ENCODE measurements around the gene BLOC1S1.
A peak's percentile ranks its signal among the peaks of the same experiment; 100 is the strongest.

Gene BLOC1S1

DNA sequence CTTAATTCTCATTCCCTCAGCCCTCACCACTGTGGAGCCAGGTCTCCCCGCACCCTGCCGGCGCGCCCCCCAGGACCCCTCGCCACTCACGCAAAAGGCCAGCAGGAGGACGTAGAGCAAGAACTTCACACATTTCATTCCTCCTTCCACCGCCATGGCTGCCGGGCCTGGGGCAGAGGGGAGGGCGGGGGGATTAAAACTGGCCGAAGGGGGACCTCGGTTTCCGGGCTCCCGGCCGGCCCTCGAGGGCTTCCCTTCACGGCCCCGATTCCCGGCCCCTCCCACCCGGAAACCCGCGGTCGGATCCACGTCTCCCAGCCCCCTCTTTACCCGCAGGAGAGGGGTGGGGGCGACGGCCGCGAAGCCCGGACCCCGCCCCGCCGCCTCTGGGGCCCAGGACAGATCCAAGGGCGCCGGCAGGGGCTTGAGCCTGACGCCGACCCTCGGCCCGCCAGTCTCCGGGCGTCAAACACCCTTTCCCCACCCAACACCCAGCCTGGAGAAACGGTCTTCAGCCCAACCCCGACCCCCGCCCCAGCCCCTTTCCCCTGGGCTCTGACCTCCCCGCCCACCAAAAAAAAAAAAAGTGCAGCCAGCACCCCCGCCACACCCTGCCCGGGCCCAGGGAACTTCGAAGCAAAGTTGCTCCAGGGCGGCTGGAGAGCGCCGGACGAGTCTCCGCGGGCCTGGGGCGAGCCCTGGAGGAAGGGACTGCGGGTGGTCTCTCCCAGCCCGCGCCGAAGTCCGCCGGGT lies 12.5 kb downstream of the BLOC1S1 start:
- no peak for DNase-seq (ENCODE audit: low spot score)

- peak; percentile 96 for DNase-seq (ENCODE audit: low spot score)
Observed at GRCh38 chr12:55728939-55729818, 13.3 kb downstream of the BLOC1S1 start, which contains the start of gene CD63. CD63 (minus strand) TSS chr12:55729009; CDS start chr12:55728341, 668 bp downstream.

DNA sequence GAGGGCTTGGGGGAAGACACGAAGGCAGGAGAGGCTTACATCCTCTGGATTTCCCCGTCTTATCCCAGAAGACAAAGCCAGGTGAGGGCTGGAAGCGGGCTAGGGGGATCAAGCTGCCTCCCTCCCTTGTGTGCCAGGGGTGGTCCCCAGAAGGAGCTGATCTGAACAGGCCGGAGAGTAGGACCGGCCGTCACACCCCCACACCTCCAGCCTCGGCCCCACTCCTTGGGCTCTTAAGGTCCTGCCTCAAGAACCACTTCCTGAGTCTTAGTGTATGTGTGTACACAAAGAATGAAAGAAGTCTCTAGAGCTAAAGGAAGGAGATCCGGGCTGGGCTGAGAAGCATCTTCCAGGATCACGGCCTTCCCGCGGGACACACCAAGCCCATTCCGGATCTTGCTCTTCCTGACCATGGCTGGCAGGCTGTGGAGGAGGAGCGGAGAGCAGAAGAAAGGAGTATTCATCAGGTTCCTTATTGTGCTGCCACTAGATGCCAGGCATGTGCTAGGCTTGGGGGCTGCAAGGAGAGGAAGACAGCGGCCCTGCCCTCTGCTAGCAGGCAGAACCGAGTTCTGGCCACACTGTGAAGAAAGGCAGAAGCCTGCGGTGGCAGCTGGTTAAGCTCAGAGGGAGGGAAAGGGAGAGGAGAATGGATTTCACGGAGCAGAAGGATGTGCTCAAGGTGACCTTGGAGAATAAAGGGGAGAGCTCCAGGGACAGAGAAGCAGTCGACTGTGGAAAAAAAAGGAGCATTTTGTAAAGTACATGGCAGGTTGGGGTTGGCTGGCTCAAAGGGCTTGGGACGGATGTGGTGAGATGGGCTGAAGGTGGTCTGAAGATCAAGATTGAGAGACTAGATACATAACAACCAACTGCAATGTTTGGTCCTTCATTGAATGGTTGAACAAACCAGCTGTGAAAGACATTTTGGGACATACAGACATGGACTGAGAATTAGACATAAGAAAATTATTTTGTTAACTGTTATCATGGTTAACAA lies 14.3 kb downstream of the BLOC1S1 start:
- no peak for DNase-seq (ENCODE audit: low spot score)

GRCh38 chr12:55732288-55732687 lies 16.4 kb downstream of the BLOC1S1 start:
- no peak for DNase-seq (ENCODE audit: low spot score)

GRCh38 chr12:55733021-55733555 lies 17.2 kb downstream of the BLOC1S1 start:
- no peak for DNase-seq (ENCODE audit: low spot score)

GRCh38 chr12:55733858-55734257 lies 18.0 kb downstream of the BLOC1S1 start:
- no peak for DNase-seq (ENCODE audit: low spot score)

GRCh38 chr12:55734595-55734994 lies 18.7 kb downstream of the BLOC1S1 start:
- DNase-seq (ENCODE audit: low spot score): no peak

DNA sequence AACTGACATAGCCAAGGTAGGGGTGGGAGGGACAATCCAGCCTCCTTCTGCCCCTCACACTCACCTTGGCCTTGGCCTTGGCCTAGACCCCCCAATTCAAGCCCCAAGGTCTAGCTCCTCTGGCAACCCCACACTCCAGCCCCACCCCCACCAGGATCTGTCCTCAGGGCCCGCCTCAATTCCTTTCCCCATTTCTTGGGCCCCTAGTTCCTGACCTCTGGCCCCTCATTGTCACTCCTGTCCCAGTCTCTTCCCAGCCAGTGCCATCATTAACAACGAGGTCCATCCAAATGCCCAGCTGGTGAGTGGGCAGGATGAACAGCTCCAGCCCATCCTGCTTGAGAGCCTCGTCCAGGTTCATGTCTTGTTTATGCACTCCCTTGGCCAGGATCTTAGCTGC lies 20.2 kb downstream of the BLOC1S1 start:
- no peak for DNase-seq (ENCODE audit: low spot score)

DNA sequence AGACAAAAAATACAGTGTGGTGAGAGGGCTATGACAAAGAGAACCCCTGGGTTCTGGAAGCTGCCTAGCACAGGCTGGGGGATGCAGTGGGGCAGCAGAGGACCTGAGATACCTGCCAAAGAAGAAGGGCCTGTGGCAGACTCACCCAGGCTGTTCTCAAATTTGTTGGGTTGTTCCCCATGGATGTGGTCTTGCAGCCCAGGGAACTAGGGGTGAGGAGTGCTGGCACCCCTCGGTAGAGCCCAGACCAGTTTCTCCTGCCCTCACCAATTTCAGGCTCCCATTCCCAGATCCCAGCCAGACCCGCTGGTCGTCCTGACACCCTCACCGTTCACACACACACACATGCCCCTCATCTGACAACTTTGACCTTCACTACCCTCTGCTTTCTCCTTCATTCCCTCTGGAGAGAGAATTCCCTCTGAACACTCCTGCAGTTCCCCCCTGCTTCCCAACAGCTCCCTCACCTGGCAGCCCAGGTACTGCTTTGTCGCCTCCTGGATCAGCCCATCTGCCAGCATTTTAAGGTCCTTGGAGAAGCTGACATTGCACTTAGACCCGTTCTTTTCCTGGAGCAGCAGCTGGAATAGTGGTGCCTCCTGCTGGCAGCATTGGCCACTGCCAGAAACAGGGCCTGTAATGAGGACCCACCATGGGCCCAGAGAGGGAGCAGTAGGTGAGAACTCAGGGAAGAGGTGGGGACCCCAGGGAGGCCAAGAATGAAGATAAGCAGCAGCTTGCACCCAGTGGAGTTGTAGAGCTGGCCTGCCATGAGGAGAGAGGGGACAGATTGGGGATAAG lies 21.1 kb downstream of the BLOC1S1 start:
- DNase-seq (ENCODE audit: low spot score): peak; percentile 86

GRCh38 chr12:55737581-55738122 lies 21.8 kb downstream of the BLOC1S1 start:
- no peak for DNase-seq (ENCODE audit: low spot score)

- peak; percentile 57 for DNase-seq (ENCODE audit: low spot score)
Observed at GRCh38 chr12:55738123-55739024, 22.5 kb downstream of the BLOC1S1 start.

DNA sequence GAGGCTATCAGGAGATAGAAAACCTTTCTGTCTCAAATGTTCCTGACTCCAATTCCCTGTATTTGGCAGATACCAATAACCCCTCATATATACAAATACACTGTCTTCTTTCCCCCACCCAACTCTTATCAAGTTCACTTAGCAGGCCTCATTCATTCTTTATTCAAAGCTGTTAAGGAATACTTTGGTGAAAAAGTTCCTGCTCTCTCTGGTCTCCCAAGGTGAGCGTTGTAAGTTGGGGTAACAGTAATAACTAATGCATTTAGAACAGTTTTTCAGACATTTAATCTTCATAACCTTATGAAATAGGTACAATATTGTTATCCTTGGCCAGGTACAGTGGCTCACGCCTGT lies 23.2 kb downstream of the BLOC1S1 start:
- DNase-seq (ENCODE audit: low spot score): no peak

DNA sequence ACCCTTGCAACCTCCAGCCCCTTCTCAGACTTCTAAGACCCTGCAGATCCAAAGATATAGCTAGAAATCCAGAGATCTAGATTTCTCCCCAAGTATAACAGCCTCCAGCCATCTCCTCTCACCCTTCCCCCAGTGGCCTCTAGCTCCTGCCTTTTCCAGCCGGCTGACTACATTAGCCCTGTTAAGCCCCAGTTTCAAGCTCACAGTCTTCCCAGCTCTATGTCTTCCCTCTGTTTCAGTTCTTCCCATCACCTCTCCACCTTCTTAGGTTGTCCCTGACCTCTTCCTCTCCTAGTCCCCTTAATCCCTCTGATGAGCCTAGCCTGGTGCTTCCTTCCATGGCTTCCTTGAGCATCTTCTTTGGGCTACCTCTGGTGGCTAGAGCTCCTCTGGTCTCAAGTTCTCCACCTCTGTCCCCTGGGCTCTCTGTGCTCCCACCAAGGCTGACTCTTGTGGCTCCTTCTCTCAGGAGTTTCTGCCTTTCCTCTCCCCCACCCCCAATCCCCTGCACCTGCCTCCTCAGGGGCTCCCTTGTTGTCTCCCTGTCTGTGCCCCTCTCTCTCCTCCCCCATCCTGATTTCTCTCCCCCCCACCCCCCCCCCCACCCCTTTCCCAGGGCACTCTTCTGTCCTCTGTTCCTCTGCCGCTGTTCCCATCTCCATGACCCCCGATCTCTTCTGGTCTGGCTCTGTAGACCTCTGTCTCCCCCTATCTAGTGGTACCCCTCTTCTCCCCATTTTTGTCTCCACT lies 26.3 kb downstream of the BLOC1S1 start:
- no peak for DNase-seq (ENCODE audit: low spot score)

DNA sequence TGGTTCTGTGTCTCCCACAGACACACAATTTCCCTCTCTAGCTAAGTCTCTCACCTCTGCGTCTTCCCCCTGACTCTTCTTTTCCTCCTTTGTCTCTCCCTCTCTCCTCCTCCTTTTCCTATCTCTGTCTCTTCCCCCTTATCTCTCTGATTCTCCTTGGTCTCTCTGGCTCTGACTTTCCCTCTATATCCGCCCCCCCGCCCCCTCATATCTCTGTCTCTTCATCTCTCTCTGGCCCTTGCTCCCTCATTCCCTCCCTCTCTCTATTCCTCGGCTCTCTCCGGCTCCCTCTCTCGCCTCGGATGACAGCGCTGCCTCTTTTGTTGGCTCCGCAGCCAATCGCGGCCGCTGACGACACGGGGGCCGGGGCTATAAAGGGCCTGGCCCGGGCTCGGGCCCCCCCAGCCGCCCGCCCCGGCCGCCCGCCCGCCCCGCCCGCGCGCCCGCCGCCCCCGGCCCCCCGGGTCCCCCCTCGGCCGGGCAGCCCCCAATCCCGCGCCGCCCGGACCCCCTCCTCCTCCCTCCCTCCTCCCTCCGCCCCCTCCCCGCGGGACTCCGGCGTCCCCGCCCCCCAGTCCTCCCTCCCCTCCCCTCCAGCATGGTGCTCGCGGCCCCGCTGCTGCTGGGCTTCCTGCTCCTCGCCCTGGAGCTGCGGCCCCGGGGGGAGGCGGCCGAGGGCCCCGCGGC lies 27.0 kb downstream of the BLOC1S1 start, which contains the start of gene GDF11:
Gene GDF11 (plus strand): TSS at position 404 of the 687 bp plus-strand sequence. CDS start 195 bp downstream, at position 599.
- DNase-seq (ENCODE audit: low spot score): peak; percentile 92

DNA sequence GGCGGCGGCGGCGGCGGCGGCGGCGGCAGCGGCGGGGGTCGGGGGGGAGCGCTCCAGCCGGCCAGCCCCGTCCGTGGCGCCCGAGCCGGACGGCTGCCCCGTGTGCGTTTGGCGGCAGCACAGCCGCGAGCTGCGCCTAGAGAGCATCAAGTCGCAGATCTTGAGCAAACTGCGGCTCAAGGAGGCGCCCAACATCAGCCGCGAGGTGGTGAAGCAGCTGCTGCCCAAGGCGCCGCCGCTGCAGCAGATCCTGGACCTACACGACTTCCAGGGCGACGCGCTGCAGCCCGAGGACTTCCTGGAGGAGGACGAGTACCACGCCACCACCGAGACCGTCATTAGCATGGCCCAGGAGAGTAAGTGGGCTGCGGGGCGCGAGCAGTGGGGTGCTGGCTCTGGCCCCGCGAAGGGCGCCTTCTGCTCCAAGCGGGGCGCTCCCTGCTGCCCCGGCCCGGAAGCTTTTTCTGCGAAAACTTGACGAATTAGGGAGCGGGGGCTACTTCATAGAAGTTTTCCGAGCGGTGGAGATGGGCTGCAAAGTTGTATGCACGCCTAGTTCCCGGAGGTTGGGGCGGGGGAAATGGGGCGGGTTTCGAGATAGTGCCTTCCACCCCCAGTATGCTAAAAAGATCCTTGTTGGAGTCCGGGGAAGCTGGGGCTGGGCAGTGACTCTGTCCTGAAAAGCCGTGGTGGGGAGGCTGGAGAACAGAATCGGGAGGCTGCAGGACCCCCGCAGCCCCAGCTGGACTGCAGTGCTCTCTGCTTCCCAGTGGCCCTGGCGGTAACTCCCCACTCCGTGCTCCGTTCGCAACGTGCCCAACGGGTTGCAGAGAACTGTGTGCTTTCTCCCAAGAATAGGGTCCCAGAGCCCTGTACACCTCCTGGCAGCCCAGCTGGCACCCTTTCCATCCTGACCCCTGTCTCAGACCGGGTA lies 27.8 kb downstream of the BLOC1S1 start:
- DNase-seq (ENCODE audit: low spot score): peak; percentile 60

DNA sequence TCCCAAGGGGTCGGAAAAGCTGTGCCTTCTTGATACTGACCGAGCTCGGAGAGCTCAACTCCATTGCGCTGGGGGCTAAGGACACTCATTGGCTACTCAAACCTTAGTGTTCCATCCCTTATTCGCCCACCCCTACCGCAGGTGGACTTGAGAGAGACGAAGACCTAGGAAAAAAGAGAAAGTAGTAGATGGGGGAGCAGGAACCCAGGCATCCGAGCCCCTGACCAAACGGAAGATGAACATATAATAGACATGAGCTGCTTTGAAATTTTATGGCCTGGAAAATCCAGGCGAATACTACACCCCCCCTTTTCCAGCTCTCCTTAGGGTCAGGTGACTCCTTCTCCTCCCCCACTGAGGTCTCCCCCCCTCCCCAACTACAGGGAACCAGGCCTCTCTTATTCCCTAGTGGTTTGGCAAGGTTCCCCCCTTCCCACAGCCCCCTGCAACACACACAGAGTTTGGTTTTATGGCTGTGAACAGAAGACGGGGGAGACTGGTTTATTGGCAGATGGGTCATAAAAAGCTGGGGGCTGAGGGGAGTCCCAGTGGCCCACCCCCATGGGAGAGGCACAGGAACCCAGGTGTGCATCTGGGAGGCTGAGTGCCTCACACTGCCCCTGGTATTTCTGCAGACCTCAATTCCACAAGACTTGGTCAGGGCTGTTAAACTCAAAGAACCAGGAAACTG lies 28.6 kb downstream of the BLOC1S1 start:
- no peak for DNase-seq (ENCODE audit: low spot score)

Data from HuH-7 (cell line).